SK-N-SH (cell line): ENCODE measurements around the gene MAP3K5.

Source experiments
- CHD2 ChIP-seq: fragments of 150-350 bp; IDR thresholded peaks from 2 replicates; pipeline ENCODE4 v1.6.1; 2018; ENCODE audit warnings: low read length; ENCODE audit not compliant: partially characterized antibody
- EP300 ChIP-seq, 2 experiments: IDR thresholded peaks; 2 replicates each; pipeline versions ENCODE4 v1.4.0 to v1.6.1; 2012; ENCODE audit warnings: borderline replicate concordance in 1 of 2, low read depth in 1 of 2, low read length in 1 of 2
- EZH2phosphoT487 ChIP-seq: fragments of 200-600 bp; sonication (generic); IDR thresholded peaks from 2 replicates; pipeline ENCODE4 v1.6.1; 2017; ENCODE audit warnings: low read depth, mixed run types, mild to moderate bottlenecking, antibody characterized with exemption, moderate library complexity, borderline replicate concordance
- FOSL2 ChIP-seq: IDR thresholded peaks from 2 replicates; pipeline ENCODE4 v1.4.0; 2012; ENCODE audit warnings: low read depth, mild to moderate bottlenecking, moderate library complexity, borderline replicate concordance
- POLR2AphosphoS5 ChIP-seq: IDR thresholded peaks from 2 replicates; pipeline ENCODE4 v1.6.1; 2012; ENCODE audit warnings: low read depth, low read length
- RAD21 ChIP-seq: IDR thresholded peaks from 2 replicates; pipeline ENCODE4 v1.6.1; 2012; ENCODE audit warnings: mild to moderate bottlenecking, low read length
- RFX5 ChIP-seq: IDR thresholded peaks from 2 replicates; pipeline ENCODE4 v1.6.1; 2012; ENCODE audit warnings: mild to moderate bottlenecking, improper control_type of control experiment, low read length
- RXRA ChIP-seq: IDR thresholded peaks from 2 replicates; pipeline ENCODE4 v1.4.0; 2012; ENCODE audit warnings: low read depth, mild to moderate bottlenecking, borderline replicate concordance
- SIN3A ChIP-seq: IDR thresholded peaks from 2 replicates; pipeline ENCODE4 v1.6.1; 2012; ENCODE audit warnings: low read depth, mild to moderate bottlenecking, low read length, moderate library complexity, borderline replicate concordance
- TAF1 ChIP-seq: IDR thresholded peaks from 2 replicates; pipeline ENCODE4 v1.6.1; 2012; ENCODE audit warnings: low read depth, mild to moderate bottlenecking, low read length, moderate library complexity, borderline replicate concordance
- YY1 ChIP-seq: IDR thresholded peaks from 2 replicates; pipeline ENCODE4 v1.4.0; 2012; ENCODE audit warnings: low read depth, mild to moderate bottlenecking
- TF ChIP-seq, protein P1 (sequence below): fragments of 200-600 bp; sonication (generic); IDR thresholded peaks from 2 replicates; pipeline ENCODE4 v1.6.1; 2017; ENCODE audit warnings: antibody characterized with exemption, mild to moderate bottlenecking, moderate library complexity
- TF ChIP-seq, protein P2 (sequence below): IDR thresholded peaks from 2 replicates; pipeline ENCODE4 v1.4.0; 2012; ENCODE audit warnings: low read depth
- TF ChIP-seq, protein P3 (sequence below): fragments of 150-350 bp; IDR thresholded peaks from 2 replicates; pipeline ENCODE4 v1.6.1; 2017; ENCODE audit warnings: antibody characterized with exemption, low read length, low read depth, borderline replicate concordance

DNA sequence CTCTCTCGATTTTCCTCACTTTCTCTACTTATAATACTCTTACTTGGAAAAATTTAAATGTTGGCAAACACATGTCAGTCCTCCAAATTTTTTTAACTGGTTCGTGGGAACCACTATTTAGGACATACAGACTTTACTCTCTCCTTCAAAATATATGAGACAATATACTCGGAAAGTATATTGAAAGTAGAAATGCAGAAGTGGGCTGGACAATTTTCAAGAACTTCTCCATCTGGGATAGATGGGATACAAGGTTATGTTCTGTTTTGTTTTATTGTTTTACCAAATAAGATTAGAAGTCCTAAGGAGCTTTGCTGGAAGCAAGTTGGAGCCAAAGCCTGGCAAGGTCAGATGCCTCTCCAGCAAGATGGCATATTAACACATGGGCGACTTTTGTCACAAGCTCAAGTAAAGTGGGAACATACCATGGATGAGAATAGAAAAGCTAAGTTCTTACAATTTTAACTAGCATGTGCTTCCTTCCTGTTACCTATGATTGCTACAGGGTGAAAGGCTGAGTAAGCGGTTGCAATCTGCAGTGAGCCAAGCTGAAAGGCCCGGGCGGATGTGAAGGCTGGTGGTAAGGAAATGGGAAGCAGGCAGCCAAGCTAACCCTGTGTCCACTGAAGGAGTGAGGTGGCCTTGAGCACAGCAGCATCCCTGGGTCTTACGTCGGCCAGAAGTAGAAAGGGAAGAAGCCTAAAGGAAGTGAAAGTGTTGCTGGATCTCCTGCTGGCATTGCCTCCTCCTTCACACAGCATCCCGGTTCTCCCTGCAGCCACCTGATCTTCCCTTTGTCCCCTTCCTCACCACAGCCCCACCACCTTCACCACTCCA is 7.1 kb downstream of the MAP3K5 start:
- TF ChIP-seq EZH2phosphoT487 (no peak), CHD2 (no peak), RXRA (no peak), EP300 (IDR thresholded peaks at IDR 0.05; ENCODE audit: borderline replicate concordance in 1 of 2, low read depth in 1 of 2, low read length in 1 of 2) (no peak), YY1 (no peak), RAD21 (no peak), POLR2AphosphoS5 (no peak), FOSL2 (no peak), TAF1 (no peak), SIN3A (no peak), RFX5 (no peak)
- TF ChIP-seq, protein P1, sequence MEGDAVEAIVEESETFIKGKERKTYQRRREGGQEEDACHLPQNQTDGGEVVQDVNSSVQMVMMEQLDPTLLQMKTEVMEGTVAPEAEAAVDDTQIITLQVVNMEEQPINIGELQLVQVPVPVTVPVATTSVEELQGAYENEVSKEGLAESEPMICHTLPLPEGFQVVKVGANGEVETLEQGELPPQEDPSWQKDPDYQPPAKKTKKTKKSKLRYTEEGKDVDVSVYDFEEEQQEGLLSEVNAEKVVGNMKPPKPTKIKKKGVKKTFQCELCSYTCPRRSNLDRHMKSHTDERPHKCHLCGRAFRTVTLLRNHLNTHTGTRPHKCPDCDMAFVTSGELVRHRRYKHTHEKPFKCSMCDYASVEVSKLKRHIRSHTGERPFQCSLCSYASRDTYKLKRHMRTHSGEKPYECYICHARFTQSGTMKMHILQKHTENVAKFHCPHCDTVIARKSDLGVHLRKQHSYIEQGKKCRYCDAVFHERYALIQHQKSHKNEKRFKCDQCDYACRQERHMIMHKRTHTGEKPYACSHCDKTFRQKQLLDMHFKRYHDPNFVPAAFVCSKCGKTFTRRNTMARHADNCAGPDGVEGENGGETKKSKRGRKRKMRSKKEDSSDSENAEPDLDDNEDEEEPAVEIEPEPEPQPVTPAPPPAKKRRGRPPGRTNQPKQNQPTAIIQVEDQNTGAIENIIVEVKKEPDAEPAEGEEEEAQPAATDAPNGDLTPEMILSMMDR: no peak
- TF ChIP-seq, protein P2, sequence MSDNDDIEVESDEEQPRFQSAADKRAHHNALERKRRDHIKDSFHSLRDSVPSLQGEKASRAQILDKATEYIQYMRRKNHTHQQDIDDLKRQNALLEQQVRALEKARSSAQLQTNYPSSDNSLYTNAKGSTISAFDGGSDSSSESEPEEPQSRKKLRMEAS: no peak
- TF ChIP-seq, protein P3, sequence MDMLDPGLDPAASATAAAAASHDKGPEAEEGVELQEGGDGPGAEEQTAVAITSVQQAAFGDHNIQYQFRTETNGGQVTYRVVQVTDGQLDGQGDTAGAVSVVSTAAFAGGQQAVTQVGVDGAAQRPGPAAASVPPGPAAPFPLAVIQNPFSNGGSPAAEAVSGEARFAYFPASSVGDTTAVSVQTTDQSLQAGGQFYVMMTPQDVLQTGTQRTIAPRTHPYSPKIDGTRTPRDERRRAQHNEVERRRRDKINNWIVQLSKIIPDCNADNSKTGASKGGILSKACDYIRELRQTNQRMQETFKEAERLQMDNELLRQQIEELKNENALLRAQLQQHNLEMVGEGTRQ: no peak
